HG03469 (cell line): ENCODE measurements around the gene EPHB2.

Experiments used
- ATAC-seq: cut with Tn5 transposase; IDR thresholded peaks from one replicate; pipeline ENCODE4 v1.9.1; 2021; ENCODE audit warnings: mild to moderate bottlenecking, moderate library complexity, moderate number of reproducible peaks; ENCODE audit not compliant: unreplicated experiment

EPHB2 gene

DNA sequence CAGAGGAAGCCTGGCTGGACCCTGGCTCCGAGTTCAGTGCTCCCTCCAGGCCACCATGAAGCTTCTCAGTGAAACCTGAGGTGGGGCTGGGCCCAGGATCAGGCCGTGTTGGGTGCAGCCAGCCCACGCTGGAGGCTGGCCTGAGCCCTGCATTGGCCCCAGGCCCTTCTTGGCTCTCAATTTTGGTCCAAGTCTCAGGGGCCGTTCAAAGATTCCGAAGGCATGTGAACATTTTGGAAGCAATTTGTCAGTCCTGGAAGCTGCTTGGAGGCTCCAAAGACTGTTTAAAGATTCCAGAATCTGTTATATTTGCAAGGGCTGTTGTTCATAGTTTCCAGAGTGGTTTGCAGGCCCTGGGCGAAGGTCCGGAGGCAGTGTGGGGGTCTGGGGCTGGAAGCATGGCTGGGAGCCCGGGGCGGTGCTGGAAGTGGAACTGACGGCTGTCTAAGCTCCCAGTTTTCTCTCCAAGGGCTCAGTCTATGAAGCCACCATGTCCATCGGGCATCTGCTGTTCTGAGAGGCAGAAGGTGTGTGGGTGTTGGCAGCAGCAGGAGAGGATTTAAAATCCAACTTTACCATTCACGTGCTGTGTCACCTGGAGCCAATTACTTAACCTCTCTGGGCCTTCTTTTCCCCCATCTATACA lies 104.9 kb downstream of the EPHB2 start:
- ATAC-seq, result no peak

DNA sequence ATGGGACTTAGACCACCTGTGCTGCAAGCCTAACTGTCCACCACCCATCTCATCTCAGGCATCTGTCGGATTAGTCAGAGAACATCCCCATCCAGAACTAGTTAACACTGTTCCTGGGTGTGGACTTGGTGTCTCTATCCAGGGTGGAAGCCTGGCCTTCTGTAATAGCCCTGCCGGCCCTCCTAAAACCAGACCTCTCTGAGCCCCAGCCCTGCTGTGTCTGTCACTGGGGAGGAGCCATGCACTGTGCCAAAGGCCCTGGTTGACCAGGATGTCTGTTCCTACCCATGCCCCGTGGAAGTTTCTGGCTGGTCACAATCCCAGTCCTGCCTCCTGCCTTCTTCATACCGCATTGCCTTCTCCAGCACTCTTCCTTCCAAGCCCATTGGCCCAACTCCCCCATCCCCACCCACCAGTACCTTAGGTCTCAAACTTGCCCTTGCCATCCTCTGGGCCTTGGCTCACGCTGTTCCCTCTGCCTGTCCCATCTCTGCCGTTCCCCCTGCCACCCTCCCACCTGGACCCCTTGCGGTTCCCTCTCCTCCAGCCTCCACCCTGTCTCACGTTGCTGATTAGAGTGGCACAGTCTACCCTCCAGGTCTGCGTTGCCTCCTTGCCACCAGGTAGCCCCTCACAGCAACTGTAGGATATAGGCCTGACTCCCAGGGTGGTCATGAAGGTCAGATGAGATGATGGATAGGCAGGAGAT lies 105.6 kb downstream of the EPHB2 start:
- no peak for ATAC-seq

DNA sequence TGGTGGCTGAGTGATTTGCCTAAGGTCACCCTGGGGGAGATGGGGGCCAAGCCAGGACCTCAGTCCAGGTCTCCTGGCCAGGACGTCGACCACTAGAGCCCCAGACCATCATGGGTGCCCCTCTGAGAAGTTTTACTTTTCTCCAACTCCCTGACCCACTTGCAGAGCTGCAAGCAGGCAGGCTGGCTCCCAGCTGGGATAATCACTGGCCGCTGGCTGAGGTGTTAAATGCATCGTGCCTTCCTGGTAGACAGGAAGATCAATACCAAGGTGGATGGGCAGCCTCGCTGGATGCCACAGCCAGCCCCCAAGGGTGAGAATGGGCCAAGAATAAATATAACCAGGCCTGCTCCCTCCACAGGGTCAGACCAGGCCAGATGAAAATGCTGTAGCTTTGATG lies 106.2 kb downstream of the EPHB2 start:
- ATAC-seq, result no peak

DNA sequence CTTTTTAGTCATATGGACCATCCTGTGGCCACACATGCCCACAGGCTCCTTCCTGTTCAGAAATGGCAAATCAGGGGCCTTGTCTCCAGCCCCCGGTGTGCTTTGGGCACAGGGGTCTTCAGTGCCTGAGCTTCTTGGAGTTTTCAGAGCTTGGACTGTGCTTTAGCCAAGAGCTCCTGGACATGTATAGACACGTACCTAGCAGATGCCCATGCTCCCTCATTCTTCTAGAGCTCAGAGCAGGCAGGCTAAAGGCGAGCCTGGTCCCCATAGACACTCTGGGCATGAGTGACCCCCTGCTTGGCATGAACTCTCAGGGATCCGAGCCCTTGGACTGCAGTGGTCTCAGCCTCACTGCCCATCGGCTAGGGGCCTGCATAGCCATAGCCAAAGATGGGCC lies 106.8 kb downstream of the EPHB2 start:
- ATAC-seq, result no peak

DNA sequence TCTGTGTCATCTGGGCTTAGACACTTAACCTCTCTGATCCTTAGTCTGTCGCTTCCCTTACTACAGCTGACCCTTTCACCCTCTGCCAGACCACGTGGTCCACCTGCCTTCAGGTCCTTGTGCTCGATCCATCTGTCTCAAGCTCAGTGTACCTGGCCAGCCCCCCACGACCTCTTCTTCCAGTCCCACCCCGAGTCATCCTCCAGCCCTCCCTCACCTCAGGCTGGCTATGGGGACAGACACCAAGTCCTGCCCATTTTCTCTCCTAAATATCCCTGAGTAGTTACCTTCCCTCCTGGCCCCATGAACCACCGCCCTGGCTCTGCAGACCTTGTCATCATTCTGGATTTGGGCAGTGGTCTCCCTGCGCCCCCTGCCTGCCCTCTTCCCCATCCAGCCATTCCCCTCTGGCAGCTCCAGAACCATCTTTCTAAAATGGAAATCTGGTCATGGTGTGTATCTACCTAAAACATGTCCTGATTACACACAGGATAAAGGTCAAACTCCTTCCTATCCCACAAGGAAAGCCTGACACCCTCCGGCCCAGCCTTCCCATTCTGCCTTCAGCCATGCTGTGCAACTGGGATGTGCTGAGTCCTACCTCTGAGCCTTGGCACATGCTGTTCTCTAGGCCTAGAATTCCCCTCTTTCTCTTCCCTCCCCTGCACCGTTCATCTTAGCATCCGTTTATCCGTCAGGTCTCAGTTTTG lies 107.6 kb downstream of the EPHB2 start:
- ATAC-seq, result no peak

DNA sequence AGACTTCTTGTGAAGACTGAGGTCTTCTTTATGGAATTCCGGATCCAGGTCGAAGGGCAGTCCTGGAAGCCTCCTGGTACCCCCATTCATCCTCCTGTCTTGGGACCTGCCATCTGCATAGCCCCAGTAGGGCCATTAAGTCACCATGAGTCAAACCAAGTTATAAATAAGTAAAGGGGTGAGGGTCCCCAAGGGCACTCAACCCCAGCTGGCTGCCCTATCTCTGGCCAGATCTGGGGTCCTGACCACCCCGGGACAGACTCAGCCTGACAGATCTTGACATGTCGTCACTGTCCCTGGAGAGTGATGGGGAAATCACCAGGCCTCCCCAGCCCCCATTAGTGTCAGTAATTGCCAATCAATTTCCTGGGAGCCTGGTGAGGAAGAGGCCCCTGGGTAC lies 108.7 kb downstream of the EPHB2 start:
- ATAC-seq, result no peak

DNA sequence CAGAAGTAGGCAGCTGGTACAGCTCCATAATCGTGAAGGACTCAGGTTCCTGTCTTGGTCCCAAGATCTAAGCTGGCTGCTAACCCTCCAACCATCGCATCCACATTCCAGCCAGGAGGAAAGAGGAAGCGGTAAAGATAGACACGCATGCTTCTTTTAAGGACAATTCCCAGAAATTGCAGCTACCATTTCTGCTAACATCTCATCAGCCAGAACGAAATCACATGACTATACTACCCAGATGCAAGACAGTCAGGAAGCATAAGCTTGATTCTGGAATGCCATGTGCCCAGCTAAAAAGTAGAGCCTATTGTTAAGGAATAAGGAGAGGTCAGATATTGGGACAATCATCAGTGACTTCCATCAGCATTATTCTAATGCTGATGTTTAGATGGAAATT lies 110.4 kb downstream of the EPHB2 start:
- no peak for ATAC-seq

DNA sequence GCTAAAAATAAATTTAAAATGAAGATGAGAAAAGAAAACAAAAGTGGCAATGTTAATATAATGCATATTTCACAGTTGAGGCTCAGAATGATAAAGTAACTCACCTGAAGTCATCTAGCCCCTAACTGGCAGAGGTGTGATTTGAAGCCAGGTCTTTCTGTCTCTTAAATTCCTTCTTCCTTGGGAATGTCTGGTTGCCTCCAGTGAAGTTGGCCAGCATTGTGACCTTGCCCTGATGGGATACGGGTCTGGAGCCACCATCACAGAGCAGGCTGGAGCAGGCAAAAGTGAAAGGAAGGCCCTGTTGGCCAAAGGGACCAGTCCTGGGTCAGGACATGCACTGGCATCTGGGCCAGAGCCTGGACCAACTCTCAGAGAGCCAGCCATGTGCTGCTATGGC lies 111.7 kb downstream of the EPHB2 start:
- no peak for ATAC-seq

DNA sequence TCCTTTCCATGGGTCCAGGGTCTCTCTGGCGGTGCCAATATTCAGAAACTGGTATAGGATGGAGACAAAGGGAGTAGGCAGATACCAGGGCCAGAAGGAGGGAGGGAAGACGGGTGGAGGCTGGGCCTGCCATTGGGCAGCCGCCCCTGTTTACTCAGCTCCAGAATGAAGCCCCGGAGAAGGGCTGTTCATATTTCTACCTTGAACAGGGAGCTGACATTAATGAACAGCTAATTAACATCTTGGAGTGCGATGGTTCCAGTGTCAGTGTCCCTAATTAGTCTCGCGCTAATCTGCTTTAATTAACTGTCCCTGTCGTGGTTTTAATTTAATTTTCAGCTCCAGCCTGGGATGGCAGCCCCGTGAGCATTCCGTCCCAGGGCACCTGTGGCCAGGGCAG lies 113.8 kb downstream of the EPHB2 start:
- ATAC-seq, result no peak

DNA sequence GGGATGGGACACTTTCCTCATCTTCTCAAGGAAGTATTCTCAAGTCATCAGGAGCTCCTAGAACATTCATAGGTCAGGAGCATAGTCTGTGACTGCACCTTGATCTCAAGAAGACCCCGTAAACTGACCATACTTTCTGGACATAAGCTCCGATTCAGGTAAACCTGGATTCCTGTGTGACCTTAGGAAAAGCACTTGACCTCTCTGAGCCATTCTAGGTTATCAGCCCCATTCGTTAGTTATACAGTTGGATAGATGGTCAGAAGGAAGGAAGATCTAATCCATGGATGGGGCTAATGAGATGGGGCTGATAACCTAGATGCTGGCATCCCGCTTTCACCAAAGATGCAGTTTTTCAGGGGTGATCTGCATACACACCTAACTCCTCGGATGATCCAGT lies 114.3 kb downstream of the EPHB2 start:
- no peak for ATAC-seq

DNA sequence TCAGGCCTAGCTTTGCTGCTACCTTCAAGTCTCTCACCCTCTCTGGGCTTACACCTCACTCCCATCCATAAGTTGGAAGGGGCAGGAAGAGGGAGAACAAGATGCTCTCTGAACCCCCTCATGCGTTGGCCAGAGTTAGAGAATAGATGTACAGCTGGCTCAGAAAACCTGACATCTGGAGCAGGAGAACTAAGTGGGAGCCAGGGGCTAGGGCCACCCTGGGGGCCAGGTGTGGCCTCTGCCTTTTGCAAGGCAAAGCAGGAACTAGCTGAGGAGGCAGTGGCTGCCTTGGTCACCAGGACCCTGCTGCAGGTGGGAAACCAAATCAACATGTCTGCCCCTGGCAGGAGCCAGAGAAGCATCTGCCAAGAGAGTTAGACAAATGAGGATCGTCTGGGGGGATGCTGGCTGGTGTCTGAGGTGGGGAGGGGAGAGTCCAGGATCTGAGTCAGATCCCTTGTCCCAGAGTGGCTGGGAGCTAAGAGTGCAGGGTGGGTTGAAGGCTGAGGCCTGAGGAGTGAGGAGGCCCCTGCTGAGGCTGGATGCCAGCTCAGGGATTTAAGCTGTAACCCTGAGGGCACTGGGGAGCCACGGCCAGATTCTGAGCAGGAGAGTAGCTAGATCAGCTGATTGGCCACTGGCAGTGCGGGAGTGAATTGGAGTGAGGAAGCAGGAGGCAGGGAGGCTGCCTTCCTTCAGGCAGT lies 115.0 kb downstream of the EPHB2 start:
- ATAC-seq, result no peak

DNA sequence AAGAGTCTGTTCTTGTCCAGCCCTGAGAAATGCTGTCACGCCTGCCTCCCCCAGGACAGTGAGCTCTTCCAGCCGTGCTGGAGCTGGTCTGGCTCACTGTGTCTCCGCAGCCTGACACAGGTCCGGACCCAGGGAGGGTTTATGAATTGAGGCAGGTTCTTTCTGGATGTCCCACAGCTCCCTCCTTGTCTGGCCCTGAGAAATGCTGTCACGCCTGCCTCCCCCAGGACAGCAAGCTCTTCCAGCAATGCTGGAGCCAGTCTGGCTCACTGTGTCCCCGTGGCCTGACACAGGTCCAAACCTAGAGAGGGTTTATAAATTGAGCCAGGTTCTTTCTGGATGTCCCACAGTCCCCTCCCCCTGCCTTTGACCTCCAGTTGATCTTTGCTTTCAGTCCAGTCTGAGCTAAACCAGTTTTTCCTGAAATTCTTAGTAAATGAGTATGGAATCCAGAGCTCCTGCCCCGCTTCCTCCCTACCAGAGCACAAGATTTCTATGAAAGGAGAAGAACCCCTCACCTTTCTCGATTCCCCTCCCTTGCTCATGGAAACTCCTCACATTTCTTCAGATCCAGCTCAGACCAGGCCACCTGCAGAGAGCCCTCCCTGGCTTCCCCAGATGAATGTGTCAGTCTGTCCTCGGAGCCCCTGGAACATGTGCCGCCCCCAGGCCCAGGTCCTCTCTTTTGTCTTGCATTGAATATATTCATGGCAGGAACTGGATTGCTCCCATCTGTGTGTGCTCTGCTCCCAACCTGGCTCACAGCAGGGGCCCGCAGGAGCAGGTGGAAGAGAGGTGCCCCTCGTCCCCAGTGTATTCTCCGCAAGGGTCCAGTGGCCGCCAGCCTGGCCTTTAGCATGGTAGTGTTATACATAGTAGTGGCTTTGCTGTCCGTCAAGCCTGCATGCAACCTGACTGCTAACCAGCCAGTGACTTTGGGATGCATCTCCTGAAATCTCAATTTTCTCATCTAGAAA lies 116.3 kb downstream of the EPHB2 start:
- no peak for ATAC-seq

DNA sequence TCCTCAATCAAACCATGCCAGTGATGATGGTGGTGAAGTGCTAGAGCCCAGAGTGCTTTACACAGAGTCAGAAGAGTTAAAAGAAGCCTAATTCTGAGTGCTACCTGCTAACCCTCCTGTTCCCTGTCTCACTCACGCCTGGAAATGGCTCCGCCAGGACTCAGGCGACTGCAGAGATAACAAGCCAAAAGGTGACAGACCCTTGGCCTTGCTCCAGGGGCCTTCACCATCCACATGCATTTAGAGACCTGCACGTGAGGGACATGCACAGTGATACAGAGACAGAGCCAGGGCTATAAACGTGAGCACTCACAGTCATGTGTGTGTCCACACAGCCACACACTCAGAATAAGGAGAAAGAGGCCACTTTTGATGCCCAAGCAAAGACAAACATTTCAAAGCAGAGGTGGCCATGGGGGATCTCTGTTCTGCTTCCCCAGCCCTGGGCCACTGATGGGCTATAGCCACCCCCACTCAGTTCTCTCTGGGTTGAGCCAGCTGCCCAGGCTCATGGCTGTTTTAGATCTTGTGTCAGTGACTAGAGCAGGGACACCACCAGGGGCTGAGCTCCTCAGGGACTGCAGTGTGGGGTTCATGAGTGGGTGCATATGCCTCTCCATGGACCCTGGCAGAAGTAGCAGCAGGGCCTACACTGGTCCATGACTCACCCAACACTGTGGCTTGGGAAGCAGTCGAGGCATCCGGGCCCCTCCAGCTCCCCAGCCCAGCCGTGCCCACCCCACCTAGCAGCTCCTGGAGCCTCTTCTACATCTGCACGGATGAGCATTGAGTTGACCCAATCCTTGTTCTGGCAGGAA lies 117.2 kb downstream of the EPHB2 start:
- ATAC-seq, result no peak

DNA sequence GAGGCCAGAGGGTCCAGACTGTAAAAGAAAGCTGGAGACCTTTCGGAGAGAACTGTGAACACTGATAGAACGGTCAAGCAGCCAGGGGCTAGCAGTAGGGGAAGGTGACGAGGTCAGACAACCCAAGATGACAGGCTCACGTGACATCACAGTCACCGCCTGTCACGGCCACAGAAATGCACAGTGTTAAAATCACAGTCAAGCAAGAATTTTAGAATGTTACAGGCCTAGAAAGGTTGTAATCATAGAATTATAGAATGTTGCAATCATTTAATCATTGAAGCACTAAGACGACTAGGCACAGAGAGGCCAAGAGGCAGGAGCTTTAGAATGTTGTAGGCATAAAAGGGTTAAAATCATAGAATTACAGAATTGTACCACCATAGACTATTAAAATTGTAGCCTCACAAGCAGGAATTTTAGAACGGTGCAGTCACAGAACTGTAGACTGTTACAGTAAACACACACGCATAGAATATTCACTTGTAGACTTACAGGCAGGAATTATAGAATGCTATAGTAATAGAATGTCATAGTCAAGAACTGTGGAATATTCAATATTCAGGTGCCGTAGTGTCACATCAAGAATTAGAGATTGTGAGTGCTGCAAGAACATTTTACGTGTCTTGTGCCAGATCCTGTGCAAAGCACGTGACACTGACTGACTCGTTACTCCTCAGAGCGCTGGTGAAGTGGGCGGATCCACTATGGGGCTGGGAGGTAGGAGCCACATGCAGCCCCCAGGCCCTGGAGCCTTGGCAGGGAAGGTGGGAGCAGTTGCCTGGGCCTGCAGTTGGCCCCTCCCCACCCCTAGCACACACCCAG lies 118.1 kb downstream of the EPHB2 start:
- no peak for ATAC-seq

DNA sequence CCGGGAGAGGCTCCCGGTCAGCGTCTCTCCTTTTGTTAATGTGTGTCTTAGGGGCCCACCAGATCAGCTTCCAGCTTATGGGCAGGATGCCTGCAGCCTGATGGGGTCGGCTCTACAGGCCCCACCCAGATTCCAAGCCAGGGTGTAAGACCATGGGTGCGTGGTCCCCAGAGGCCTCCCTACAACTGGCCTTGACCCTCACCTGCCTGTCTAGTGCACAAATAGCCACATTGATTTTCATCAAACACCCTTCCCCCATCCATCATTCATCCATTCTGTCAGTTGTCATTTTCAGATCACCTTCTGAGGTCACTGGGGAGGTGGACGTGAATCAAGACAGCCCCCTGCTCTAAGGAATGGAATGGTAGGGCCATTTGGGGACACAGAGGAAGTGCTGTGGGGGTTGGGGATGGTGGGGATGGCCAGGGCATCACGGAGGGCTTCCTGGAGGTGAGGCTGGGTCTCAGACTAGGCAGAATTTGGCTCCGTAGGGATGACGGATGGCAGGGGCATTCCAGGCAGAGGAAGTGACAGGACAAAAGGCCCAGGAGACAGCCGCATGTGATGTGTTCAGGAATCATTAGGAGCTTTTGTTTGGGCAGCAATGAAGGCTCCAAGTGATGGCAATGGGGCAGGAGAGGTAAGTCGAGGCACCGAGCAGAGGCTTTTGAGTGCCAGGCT lies 118.8 kb downstream of the EPHB2 start:
- no peak for ATAC-seq

DNA sequence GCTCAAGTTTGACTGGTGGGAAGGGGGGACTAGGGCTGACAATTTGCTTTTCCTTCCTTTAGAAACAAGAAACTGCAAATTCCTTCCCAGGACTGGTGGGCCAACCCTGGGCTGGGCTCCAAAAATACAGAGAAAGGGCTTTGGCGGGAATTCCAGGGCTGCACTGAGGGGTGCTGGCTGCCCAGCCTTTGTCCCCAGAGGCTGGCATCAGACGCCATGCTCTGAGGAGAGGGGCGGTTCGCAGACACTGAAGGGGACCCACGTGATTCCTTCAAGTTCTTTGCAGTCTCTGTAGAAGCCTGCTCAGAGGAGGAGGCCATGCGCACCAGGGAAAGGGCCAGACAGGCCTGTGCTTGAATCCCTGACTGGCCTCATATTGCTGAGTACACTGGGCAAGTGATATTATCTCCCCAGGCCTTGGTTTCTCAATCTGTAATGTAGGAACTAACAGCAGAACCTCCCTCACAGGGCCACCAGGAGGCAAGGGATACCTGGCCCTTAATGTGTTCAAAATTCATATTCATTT lies 119.5 kb downstream of the EPHB2 start:
- no peak for ATAC-seq

DNA sequence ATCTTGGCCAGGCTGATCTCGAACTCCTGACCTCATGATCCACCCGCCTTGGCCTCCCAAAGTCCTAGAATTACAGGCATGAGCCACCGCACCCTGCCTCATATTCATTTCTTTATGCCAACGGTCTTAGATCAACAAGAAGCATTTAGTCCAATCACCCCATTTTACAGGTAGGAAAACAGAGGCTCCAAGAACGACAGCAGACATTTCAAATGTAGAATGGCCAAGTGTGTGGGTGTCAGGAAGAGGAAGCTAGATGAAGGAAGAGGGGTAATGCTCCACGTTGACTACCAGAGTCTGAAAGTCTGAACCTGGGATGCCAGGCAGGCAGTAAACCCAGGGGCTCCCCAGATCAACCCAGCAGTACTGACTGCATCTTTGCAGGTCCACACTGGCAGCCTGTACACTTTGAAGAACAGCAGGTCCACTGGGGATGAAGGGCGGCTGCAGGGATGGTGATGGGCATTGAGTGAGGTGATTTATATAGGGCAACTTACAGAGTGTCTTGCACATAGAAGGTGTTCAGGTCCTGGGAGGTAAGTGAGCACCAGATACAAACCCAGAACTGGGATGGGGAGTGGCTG lies 120.2 kb downstream of the EPHB2 start:
- no peak for ATAC-seq
